HuH-7.5 (cell line): ENCODE results near the gene ZNF689.
"Not testable (repeated sequence)": the region's sequence is repeated elsewhere in the genome, so short reads cannot be mapped to it uniquely, and the experiment has no call there.

Source experiments
- DNase-seq: peaks from one replicate; pipeline ENCODE4 v3.0.0; 2011; ENCODE audit warnings: low spot score

ZNF689 gene

DNA sequence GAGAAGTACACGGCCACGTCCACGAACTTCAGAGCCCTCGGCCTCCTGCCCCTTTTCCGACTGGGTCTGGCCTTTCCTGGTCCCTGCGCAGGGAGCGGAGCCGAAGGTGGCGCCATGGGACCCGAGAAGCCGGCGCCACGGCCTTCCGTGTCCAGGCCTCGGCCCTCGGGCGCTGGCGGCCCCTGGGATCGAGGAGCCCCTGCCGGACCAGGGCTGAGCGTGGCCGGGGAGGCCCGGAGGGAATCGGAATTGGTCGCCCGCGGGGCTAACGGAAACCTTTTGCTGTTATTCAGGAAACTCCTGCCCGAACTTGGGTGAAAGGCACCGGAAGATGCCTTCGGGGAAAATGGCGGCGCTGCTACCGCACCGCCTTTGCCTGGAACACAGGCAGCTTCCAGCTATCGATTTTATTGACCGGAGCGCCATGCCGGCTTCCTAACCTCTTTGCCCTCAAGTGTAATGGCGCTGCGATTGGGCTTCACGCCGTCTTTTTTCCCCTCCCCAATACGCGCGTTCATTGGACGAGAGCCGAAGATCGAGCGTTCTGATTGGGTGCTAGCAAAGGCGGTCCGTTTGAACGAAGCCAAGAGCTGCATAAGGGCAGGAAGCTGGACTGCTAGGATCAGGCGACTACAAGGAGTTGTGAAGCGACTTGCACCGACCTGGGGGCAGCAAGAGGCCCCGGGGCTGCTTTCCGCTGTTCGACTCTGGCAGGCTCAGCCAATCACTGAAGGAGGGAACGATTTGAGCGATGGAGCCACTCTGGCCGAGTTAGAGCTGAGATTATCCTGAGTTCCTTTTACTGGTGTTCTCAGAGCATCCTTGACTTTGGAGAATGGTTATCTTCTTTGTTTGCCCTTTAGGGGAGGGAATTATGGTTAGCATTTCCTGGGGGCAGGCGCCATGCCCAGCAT is at the start of gene ZNF689:
Gene ZNF689, minus strand, starts transcription at position 464 of the 914 bp plus-strand sequence. Its CDS starts 348 bp downstream, at position 116.
- peak; percentile 89 for DNase-seq

GRCh38 chr16:30658731-30659506 is 48.7 kb upstream of the ZNF689 start:
- peak; percentile 80 for DNase-seq

DNA sequence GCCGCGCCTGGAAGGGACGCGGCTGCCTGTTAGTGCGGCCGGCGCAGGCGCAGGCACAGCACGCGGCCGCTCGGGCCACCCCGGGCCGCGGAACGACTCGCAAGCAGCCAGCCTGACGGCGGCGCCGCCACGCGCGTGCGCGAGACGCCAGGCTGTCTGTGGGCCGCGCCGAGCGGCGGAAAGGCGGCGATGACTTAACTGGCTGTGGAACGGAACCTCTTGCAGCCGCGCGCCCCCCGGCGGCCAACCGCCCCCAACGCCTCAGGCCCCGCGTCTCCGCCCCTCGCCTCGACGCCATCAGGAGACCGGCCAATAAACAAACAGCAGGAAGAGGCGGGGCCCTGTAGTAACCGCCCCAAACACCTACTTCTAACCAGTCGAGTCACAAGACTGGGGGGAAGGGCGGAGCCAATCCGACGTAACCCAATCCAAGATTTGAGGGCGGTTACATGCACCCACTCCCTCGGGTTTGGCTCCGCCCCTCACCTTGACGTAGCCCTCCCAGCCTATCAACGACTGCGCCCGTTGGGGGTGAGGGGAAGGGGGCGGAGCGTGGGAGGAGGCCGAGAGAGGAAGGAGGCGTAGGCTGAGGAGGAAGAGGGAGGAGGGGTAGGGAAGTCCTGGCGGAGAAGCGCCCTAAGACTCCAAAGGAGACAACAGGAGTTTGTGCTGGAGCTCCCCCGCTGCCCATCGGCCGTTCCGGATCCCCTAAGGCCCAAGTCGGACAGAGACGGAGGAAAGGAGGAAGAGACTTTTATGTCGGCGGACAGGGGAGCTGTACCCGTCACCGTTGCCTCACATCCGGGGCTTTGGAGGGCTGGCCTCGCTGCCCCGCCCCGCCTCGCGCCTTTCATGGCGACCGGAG is 47.9 kb upstream of the ZNF689 start, which contains the start of gene FBRS:
Gene FBRS, plus strand, starts transcription at position 566 of the 865 bp plus-strand sequence. CDS start 1,088 bp downstream, outside the sequence.
- peak; percentile 96 for DNase-seq

GRCh38 chr16:30656974-30657865 is 47.0 kb upstream of the ZNF689 start:
- no peak for DNase-seq

DNA sequence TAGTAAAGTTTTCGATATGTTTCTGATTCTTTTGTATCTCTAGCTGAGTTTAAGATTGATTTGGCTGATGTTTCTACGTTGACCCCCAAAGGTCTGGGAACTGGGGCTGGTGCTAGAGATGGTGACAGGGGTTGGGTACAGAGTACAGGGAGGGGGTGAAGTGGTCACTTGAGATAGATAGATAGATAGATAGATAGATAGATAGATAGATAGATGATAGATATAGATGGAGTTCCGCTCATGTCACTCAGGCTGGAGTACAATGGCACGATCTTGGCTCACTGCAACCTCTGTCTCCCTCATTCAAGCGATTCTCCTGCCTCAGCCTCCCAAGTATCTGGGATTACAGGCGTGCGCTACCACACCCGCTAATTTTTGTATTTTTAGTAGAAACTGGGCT is 46.2 kb upstream of the ZNF689 start:
- DNase-seq, result no peak

DNA sequence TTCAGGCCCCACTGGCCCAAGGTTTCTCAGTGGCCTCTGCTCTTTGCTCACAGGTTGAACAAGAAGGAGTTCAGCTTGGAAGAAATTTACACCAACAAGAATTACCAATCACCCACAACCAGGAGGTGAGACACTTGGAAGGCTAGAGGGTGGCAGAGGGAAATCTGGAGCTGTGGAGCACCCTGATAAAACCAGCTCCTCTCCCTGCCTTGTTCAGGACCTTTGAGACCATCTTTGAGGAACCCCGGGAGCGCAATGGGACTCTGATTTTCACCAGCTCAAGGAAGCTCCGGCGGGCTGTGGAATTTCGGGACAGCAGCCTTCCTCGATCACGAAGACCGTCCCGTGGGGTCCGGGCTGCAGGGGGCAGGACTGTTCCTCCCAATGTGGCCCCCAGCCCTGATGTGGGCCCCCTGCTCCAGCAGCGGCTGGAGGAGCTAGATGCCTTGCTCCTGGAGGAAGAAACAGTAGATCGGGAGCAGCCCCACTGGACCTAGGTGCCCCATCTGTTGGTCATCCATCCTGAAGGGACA is 45.7 kb upstream of the ZNF689 start:
- DNase-seq, result no peak

GRCh38 chr16:30654856-30655255 is 44.7 kb upstream of the ZNF689 start:
- DNase-seq, result no peak

GRCh38 chr16:30652718-30653117 is 42.5 kb upstream of the ZNF689 start:
- DNase-seq, result no peak

DNA sequence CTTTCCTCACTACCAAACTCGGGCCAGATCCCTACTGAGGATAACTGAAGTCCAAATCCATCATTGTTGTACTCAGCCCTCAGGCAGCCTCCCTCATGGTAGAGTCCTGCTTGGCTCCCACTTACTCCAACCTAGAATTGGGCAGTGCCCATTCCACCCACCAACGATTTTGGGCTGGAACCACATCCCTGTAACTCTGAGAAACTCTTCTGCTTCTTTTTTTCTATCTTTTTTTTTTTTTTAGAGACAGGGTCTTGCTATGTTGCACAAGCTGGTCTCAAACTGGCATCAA is 41.8 kb upstream of the ZNF689 start:
- DNase-seq, result no peak

DNA sequence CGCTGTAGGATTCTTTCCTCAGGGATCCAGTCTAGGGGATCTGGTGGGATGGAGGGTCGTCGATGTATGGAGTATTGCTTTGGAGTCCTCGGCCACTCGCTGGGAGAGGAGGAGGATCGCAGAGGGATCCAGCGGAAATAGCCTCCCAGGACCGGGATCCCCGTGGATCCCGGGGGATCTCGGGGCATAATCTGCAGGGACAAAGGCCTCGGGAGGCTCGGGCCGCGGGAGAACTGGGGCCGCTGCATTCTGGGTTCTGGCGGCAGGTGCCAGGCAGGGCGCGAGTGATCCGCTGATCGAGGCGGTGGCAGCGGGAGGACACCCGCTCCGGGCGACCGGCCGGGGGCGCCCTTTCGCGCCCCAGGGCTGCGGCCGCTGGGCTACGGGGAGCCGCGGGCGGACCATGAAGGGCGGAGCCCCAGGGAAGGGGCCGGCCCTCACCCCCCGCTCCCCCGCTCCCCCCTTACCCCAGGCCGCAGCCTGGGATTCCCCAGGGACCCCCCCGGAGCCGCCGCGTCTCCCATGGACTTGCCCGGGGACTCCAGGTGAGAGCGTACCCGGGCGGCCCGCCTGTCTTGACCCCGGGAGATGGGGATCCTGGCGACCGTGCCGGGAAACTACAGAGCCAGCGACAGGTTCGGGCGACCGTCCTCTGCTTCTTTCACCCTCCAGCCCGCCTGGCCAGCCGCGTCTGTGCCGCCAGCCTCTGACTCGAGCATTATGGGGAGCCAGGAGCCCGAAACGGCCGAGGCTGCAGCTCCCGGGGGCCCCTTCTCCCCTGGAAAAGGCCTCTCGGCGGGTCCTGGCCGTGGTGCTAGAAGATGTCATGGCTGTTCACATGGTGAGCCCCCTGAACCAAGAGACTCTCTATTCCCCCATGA is 41.2 kb upstream of the ZNF689 start:
- DNase-seq, result peak; percentile 86

DNA sequence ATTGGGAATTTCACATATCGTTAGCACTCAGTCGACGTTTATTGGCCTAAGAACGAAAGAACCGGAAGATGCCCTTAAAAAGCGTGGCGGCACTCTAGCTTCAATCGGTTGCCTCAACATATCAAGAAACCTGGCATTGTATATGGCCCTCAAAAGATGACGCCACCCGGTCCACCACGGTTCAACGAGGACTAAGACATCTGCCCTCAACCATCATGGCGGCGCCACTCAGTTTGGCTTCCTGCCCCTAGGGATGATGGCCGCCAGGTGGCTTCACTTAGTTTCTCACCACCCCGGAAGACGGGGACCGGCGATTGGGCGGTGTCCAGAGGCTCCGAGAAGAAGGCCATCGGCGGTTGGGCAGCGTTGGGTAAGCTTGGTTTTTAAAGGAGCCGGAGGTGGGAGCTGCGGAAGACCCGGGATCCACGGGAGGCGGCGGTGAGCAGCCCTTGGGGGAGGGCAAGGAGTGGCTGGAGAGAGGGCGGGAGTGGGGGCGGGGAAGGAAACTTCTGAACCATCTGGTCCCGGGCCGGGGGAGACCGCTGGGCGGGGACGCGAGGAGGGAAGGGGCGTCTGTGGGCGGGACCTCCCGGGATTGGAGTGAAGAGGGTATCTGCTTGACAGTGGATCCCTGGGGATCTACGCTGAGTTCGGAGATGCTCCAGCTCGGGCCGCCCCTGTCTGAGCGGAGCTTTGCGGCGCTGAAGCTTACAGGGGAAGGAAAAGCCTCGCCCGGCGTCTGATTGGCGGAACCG is 40.4 kb upstream of the ZNF689 start, which contains the start of gene PRR14:
Gene PRR14, plus strand, starts transcription at position 592 of the 755 bp plus-strand sequence. CDS start 686 bp downstream, outside the sequence.
- DNase-seq, result peak; percentile 95

- no peak for DNase-seq
Observed at GRCh38 chr16:30649725-30650368, 39.7 kb upstream of the ZNF689 start.

GRCh38 chr16:30647274-30647571 is 37.0 kb upstream of the ZNF689 start:
- DNase-seq, result no peak

- no peak for DNase-seq
Observed at GRCh38 chr16:30645727-30646126, 35.5 kb upstream of the ZNF689 start.

- no peak for DNase-seq
Observed at GRCh38 chr16:30644334-30644830, 34.2 kb upstream of the ZNF689 start.

- no peak for DNase-seq
Observed at GRCh38 chr16:30641378-30641982, 31.3 kb upstream of the ZNF689 start.

DNA sequence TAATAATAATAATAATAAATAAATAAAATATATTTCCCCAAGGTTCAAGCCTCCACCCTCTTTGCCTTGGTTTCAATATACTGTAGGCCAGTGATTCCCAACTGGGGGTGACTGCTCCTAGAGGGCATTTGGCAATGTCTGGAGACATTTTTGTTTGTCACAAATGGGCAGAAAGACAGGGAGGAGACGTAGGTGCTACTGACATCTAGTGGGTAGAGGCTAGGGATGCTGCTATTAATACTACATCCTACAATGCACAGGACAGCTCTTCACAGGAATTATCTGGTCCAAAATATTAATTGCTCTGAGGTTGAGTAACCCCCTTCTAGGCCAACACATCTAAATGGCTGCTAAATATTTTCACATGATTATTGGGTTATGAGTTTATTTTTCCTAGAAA is 27.8 kb upstream of the ZNF689 start:
- no peak for DNase-seq

DNA sequence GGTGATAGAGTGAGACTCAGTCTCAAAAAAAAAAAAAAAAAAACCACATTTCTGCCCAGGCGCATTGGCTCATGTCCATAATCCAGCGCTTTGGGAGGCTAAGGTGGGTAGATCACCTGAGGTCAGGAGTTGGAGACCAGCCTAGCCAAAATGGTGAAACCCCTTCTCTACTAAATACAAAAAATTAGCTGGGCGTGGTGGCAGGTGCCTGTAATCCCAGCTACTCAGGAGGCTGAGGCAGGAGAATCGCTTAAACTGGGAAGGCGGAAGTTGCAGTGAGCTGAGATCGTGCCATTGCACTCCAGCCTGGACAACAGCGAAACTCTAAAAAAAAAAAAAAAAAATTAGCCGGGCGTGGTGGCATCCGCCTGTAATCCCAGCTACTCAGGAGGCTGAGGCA is 26.9 kb upstream of the ZNF689 start:
- not testable (repeated sequence) for DNase-seq
